Choroid plexus epithelial cell (primary cell): ENCODE results near the gene GET4.

Source experiments
- DNase-seq: peaks from one replicate; pipeline ENCODE4 v3.0.0-alpha.2; 2010; ENCODE audit warnings: low read depth
- H3K4me3 ChIP-seq: 2 replicates; pipeline ENCODE4 v1.5.1; 2011; ENCODE audit warnings: low read depth, mild to moderate bottlenecking, control low read depth, low read length, moderate library complexity
- TF ChIP-seq, protein P1 (sequence below): conservative IDR thresholded peaks from 2 replicates; pipeline ENCODE4 v1.5.1; 2011; ENCODE audit warnings: low read depth, mild to moderate bottlenecking, control low read depth, inconsistent platforms, low read length, moderate library complexity

The GET4 gene, protein sequence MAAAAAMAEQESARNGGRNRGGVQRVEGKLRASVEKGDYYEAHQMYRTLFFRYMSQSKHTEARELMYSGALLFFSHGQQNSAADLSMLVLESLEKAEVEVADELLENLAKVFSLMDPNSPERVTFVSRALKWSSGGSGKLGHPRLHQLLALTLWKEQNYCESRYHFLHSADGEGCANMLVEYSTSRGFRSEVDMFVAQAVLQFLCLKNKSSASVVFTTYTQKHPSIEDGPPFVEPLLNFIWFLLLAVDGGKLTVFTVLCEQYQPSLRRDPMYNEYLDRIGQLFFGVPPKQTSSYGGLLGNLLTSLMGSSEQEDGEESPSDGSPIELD

DNA sequence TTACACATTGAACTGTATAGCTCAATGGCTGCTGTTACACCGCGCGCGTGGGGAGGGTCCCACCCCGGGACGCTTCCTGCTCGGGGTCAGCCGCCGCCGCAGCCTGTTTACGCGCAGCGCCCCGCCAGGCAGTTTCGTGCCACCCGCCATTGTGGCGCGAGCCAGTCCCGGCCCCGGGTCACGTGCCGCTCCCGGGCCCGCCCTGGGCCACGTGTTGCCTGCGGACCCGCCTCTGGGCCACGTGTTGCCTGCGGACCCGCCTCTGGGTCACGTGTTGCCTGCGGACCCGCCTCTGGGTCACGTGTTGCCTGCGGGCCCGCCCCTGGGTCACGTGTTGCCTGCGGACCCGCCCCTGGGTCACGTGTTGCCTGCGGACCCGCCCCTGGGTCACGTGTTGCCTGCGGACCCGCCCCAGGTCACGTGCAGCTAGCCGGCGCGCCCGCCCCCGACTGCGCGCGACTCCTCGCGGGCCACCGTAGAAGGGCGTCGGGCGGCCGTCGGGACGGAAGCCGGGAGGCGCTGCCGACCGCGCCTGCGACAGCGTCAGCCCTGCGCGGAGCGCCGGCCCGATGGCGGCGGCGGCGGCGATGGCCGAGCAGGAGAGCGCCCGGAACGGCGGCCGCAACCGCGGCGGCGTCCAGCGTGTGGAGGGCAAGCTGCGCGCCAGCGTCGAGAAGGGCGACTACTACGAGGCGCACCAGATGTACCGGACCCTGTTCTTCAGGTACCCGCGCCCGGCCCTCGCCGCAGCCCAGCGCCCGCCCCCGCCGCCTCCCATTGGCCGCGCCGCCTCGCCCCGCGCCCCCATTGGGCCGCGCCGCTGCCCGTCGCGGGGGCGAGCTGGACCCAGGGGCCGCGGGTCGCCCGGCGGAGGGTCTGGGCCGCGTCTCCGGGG lies at the start of gene GET4:
GET4 (plus strand) TSS at position 478 of the 895 bp plus-strand sequence; CDS start at position 570, 92 bp downstream.
- peak; percentile 98 for DNase-seq
- peak within 1 kb of the TSS; percentile 72 for H3K4me3 ChIP-seq
- TF ChIP-seq, protein P1, sequence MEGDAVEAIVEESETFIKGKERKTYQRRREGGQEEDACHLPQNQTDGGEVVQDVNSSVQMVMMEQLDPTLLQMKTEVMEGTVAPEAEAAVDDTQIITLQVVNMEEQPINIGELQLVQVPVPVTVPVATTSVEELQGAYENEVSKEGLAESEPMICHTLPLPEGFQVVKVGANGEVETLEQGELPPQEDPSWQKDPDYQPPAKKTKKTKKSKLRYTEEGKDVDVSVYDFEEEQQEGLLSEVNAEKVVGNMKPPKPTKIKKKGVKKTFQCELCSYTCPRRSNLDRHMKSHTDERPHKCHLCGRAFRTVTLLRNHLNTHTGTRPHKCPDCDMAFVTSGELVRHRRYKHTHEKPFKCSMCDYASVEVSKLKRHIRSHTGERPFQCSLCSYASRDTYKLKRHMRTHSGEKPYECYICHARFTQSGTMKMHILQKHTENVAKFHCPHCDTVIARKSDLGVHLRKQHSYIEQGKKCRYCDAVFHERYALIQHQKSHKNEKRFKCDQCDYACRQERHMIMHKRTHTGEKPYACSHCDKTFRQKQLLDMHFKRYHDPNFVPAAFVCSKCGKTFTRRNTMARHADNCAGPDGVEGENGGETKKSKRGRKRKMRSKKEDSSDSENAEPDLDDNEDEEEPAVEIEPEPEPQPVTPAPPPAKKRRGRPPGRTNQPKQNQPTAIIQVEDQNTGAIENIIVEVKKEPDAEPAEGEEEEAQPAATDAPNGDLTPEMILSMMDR, result no peak

DNA sequence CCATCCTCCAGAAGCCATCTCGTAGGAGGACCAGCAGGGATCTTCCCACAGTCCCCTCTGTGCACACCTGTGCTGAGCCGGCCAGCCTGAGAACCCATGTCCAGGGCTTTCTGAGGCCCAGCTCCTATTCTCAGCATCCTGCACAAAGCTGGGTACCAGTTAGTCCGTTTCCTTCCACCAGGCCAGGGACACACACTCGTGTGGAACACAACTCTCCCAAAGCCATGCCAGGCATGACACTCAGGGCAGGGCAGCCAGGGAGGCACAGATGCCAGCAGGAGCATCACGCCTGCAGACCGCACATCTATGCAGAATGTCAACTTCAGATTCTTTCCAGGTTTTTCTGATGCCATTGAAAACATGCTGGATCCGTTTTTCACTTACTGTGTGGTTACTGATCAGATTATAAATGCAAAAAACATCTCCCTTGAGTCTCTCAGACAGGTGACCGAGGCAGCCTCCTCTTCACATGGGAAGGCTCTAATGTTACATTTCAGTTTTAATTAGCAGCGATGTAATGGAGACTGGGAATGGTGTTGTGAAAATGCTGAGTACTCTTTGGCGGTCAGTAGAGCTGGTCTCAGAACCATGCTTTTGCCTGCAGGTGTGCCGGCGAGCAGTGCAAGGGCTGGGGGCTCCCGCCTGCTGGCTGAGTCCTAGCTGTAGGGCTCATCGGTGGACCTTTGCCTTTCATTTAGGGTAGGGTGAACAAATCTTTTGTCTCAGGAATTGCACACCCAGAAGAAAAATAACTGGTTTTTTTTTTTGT lies 47.4 kb upstream of the GET4 start:
- TF ChIP-seq, protein P1, result no peak
- no peak overlapping the region for H3K4me3 ChIP-seq
- no peak for DNase-seq

DNA sequence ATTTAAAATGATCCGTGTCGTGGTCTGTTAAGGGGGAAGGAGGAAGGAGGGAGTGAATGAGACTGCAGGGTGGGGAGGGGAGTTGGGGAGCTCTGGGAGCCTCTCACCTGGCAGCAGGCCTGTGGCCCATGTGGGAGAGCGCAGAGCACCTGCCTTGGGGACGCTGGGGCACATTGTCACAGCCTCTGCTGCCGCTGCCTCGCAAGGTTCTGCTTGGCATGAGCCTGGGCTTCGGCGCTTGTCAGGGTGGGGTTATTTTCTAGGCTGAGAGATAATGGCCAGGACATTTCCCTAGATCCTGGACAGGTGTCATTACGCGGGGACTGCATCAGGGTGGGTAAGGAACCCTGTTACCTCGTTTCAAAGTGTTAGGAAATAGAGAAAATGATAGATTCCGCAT lies 46.3 kb upstream of the GET4 start:
- TF ChIP-seq, protein P1, result no peak
- no peak for DNase-seq
- no peak overlapping the region for H3K4me3 ChIP-seq

DNA sequence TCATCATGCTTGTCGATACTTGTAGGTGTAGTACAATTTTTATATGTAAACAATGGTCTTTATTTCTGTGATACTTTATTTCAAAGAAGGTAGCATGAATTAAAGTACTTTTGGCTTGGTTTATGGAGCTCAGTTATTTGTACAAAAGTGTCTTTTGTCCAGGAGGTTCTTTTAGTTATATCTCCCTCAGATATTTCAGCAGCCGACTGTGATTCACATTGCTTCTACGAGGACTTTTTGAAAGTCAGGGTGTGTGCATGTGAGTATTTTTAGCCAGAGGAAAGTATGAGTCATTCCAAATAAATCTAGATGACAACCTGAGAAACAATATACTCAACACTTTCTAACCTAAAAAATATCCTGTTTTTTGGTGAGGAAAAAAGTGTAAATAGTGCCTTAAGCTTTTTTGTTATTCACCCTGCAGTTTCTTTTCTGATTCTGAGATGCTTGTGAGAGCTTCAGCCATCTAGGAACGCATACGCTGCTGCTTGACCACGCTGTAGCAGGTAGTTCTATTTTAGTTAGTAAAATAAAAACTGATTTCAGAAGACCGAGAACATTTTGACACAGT lies 44.7 kb upstream of the GET4 start:
- DNase-seq, result peak; percentile 93
- TF ChIP-seq, protein P1, result no peak
- H3K4me3 ChIP-seq, result peak overlapping the region; percentile 26

DNA sequence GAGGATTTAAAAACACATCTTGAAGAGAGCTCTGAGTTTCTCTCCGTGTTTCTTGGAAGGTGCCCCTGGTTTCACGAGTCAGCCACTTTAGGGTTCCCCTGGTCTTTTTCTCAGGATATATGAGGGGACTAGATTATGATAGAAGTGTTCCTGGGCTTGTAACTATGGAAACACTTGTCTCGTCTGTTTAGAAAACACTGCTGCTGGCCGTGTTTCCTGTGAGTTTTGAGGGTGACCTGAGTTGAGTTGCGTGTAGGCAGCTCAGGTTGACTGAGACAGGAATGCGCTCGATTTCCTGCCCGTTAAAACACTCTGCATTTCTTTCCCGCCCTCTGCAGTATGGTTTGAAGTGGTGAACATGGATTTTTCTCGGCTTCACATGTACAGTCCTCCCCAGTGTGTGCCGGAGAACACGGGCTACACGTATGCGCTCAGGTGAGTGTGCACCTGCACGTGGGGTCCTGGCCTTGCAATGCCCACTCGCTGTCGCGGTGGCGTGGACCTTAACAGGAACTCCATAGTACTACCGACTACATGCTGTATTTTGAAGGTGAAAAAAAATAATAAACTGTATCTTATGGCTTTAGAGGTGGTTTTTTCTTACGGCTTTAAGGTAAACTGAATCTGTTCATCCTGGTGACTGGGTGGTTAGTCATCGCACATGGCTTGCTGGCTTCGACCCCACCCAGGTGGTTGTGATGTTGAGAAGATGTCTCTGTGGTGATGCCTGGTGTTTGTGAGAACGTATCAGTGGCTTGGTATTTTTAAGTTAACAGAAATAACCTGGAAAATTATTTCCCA lies 44.0 kb upstream of the GET4 start, which contains the start of gene SUN1:
SUN1 (plus strand) TSS at position 310 of the 801 bp plus-strand sequence; CDS start at position 359, 49 bp downstream.
- TF ChIP-seq, protein P1, result peak; percentile 23
- peak within 1 kb of the TSS; percentile 26 for H3K4me3 ChIP-seq
- peak; percentile 90 for DNase-seq

DNA sequence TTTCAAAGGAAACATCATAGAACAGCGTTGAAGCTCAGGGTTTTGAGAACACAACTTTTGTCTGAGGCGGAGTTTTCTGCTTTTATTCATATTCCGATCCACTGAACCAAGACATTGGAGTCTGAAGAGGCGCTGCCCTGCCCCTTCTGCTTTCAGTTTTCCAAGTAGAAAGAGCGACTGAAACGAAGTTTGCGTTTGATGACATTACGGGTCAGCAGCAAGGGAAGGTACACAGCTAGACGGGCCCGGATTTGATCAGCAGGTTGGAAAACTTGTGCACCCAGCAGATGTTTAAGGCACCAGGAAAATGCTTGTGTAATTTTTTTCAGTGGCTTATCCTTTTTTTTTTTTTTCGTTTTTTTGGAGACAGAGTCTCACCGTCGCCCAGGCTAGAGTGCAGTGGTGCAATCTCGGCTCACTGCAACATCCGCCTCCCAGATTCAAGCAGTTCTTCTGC lies 43.4 kb upstream of the GET4 start:
- H3K4me3 ChIP-seq, result no peak overlapping the region
- DNase-seq, result no peak
- TF ChIP-seq, protein P1, result no peak
